HFFc6 (cell line): ENCODE results near the gene SRD5A2. TPM values are rescaled to one million over a fixed set of nuclear protein-coding genes. Genes with fewer than 3 reads are reported as not detected.
A peak's percentile ranks its signal among the peaks of the same experiment; 100 is the strongest.

Source experiments
- DNase-seq: peaks from one replicate; pipeline ENCODE4 v3.0.0-alpha.2; 2018
- H3K27ac Mint-ChIP-seq: 2 replicates; pipeline ENCODE4 v1.8.0; 2020; ENCODE audit warnings: mild to moderate bottlenecking, mixed read lengths
- H3K27me3 Mint-ChIP-seq: 2 replicates; pipeline ENCODE4 v1.8.0; 2021; ENCODE audit warnings: mild to moderate bottlenecking, moderate library complexity, mixed read lengths; ENCODE audit not compliant: insufficient read depth
- H3K36me3 Mint-ChIP-seq: 2 replicates; pipeline ENCODE4 v1.8.0; 2021; ENCODE audit warnings: low read depth, mixed read lengths
- H3K4me1 Mint-ChIP-seq: 2 replicates; pipeline ENCODE4 v1.8.0; 2020; ENCODE audit warnings: low read depth, mixed read lengths
- H3K4me3 Mint-ChIP-seq: 2 replicates; pipeline ENCODE4 v1.8.0; 2020; ENCODE audit warnings: mild to moderate bottlenecking, moderate library complexity, mixed read lengths
- H3K9me3 Mint-ChIP-seq: 2 replicates; pipeline ENCODE4 v1.8.0; 2020; ENCODE audit warnings: mild to moderate bottlenecking, mixed read lengths
- long read RNA-seq: library from polyadenylated mRNA; unstranded; transcript quantifications from one replicate; pipeline ENCODE4 v2.0.0, GENCODE V29; 2019
- total RNA-seq, 6 experiments: library from RNA; stranded (reverse); fragmentation: NEBNext Ultra II Directional; extraction: Animal tissue kit (Norgen Biotek cat#: 25700); gene quantifications; 2 replicates in 1 of 6; 3 replicates in 5 of 6; pipeline ENCODE4 v1.2.3, GENCODE V29; 2021
- TF ChIP-seq, protein P1 (sequence below): fragments of 200-600 bp; sonication (generic); IDR thresholded peaks from 2 replicates; pipeline ENCODE4 v1.5.0; 2021; ENCODE audit warnings: antibody characterized with exemption, mild to moderate bottlenecking

The SRD5A2 gene, protein sequence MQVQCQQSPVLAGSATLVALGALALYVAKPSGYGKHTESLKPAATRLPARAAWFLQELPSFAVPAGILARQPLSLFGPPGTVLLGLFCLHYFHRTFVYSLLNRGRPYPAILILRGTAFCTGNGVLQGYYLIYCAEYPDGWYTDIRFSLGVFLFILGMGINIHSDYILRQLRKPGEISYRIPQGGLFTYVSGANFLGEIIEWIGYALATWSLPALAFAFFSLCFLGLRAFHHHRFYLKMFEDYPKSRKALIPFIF
- total RNA-seq = not detected
- long read RNA-seq = 0 reads

DNA sequence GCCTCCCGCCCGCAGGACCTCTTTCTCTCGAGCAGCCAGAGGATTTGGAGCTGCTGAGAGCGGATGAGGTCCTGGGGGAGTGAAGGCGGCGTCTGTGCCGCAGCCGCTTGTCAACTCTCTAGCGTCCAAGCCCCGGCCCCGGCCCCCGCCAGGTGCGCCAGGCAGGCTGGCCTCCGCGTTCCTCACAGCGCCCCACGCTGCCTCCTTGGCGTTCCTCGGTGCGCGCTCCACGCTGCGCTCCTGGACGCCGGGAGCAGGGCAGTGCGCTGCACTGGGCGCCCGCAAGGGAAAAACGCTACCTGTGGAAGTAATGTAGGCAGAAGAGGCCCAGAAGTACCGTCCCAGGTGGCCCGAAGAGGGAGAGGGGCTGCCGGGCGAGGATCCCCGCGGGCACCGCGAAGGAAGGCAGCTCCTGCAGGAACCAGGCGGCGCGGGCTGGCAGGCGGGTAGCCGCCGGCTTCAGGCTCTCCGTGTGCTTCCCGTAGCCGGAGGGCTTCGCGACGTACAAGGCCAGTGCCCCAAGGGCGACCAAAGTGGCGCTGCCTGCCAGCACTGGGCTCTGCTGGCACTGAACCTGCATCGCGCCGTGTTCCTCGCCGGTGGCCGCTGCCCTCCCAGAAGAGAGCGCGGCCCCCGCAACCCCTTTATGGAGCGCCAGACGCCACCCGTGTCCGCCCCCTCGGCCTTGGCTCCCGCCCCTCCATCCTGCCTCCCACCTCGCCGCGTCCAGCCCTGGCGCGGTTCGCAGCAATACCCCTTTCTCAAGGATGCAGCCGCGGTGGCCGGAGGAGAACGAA lies at the start of gene SRD5A2:
TSS of gene SRD5A2 (minus strand) at position 618 of the 797 bp plus-strand sequence. CDS start at position 580, 38 bp downstream.
- DNase-seq = no peak
- Mint-ChIP-seq H3K27me3 (peaks cover 28% of the 10 kb centered on the region), H3K4me3 (no peak within 1 kb of the TSS), H3K36me3 (peaks cover 5% of the 10 kb centered on the region; the same call in 1 of the 2 replicates), H3K4me1 (no peaks in the 10 kb centered on the region), H3K27ac (no peak within 1 kb of the TSS), H3K9me3 (no peaks in the 10 kb centered on the region; the same call in 1 of the 2 replicates)
- TF ChIP-seq, protein P1, sequence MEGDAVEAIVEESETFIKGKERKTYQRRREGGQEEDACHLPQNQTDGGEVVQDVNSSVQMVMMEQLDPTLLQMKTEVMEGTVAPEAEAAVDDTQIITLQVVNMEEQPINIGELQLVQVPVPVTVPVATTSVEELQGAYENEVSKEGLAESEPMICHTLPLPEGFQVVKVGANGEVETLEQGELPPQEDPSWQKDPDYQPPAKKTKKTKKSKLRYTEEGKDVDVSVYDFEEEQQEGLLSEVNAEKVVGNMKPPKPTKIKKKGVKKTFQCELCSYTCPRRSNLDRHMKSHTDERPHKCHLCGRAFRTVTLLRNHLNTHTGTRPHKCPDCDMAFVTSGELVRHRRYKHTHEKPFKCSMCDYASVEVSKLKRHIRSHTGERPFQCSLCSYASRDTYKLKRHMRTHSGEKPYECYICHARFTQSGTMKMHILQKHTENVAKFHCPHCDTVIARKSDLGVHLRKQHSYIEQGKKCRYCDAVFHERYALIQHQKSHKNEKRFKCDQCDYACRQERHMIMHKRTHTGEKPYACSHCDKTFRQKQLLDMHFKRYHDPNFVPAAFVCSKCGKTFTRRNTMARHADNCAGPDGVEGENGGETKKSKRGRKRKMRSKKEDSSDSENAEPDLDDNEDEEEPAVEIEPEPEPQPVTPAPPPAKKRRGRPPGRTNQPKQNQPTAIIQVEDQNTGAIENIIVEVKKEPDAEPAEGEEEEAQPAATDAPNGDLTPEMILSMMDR = no peak

DNA sequence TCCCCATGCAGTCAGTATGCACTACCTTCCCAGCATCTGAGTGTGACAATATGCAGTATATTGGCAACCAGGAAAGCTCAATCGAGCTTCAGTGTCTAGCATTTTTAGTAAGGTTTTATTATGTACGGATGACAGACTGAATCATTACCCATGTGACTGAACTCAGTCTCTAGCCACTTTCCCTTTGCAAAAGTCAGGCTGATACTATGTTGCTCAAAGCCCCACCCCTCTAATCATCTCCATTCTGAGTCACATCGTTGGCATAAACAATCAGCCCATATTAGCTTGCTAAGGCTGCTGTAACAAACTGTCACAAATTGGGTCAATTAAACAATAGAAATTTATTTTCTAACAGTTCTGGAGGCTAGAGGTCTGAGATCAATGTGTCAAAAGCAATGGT lies 25.8 kb upstream of the SRD5A2 start:
- H3K4me3 Mint-ChIP-seq = no peak overlapping the region
- H3K27me3 Mint-ChIP-seq = no peaks in the 10 kb centered on the region; the same call in 1 of the 2 replicates

DNA sequence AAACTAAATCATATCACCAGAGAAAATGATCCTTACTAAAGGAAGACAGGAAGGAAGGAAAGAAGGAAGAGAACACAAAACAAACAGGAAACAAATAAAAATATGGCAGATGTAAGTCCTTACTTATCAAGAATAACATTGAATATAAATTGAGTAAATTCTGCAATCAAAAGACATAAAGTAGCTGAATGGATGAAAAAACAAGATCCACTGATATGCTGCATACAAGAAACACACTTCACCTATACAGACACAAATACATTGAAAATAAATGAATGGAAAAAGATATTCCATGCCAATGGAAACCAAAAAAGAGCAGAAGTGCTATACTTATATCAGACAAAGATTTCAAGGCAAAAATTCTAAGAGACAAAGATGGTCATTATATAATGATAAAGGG lies 18.0 kb upstream of the SRD5A2 start:
- H3K27me3 Mint-ChIP-seq = no peaks in the 10 kb centered on the region; the same call in 1 of the 2 replicates
- H3K4me1 Mint-ChIP-seq = no peaks in the 10 kb centered on the region
- no peaks in the 10 kb centered on the region for H3K36me3 Mint-ChIP-seq
- TF ChIP-seq, protein P1 = no peak
- H3K27ac Mint-ChIP-seq = no peak overlapping the region
- H3K9me3 Mint-ChIP-seq = peaks cover 10% of the 10 kb centered on the region; the same call in 1 of the 2 replicates
- no peak for DNase-seq
- no peak overlapping the region for H3K4me3 Mint-ChIP-seq

More for the DNA sequence above, 25.8 kb upstream of the SRD5A2 start:
- Mint-ChIP-seq H3K9me3 (no peaks in the 10 kb centered on the region; the same call in 1 of the 2 replicates), H3K27ac (no peak overlapping the region), H3K36me3 (no peaks in the 10 kb centered on the region), H3K4me1 (no peaks in the 10 kb centered on the region)
- TF ChIP-seq, protein P1 = no peak
- DNase-seq = peak; percentile 16

DNA sequence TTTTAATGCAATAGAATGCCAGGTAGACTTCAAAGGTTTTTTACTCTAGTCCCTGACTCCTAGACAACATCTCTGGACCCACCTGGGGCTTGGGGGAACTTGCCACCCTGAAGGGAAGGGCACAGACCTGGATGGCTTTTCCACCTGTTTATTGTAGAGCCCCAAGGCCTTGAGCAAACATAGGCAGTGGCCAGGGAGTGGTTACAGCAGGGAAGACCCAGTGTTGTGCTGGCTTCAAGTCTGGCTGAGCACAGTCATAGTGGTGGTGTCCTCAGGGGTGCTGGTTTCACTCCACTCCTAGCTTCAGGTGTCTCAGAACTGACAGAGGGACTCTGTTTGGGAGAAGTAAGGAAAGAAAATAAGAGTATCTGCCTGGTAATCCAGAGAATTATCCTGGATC lies 5.5 kb upstream of the SRD5A2 start:
- H3K4me3 Mint-ChIP-seq = no peak overlapping the region
- no peaks in the 10 kb centered on the region for H3K4me1 Mint-ChIP-seq
- DNase-seq = no peak
- no peaks in the 10 kb centered on the region; the same call in 1 of the 2 replicates for H3K9me3 Mint-ChIP-seq
- H3K27ac Mint-ChIP-seq = no peak overlapping the region
- TF ChIP-seq, protein P1 = no peak
- peaks cover 10% of the 10 kb centered on the region for H3K27me3 Mint-ChIP-seq
- peaks cover 2% of the 10 kb centered on the region; the same call in 1 of the 2 replicates for H3K36me3 Mint-ChIP-seq

DNA sequence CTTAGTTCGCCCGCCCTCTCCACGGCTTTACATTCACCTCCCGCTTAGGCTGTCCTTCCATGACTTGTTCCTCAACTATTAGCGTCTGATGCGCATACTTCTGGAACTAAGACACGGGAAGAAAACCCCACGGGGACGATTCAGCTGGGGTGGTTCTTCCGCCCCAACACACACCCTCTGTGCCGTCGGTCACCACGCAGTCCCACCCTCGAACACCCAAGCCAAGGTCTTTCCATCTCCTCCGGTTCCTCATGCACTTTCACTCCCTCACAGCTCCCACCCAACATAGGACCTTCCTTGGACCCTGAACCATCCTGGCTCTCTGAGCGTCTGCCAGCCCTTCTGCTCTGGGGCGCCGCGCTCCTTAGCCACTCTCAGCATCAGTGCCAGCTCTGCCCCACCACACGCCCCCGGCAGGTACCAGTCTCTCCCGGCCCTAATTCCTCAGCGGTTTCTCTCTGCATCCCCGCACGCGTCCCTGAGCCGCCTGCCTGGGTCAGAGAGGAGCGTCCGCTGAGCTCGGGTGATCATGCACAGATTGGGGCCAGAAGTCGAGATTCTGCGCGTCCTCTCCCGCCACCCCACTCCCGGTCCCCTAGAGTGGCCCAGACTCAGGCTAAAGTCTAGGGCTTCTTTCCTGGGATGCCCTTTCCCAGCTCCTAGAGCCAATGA lies 522 bp upstream of the SRD5A2 start:
- TF ChIP-seq, protein P1 = no peak
- H3K4me3 Mint-ChIP-seq = no peak overlapping the region
- peaks cover 5% of the 10 kb centered on the region; the same call in 1 of the 2 replicates for H3K36me3 Mint-ChIP-seq
- H3K27ac Mint-ChIP-seq = no peak overlapping the region
- no peak for DNase-seq
- H3K4me1 Mint-ChIP-seq = no peaks in the 10 kb centered on the region
- peaks cover 28% of the 10 kb centered on the region for H3K27me3 Mint-ChIP-seq
- H3K9me3 Mint-ChIP-seq = no peaks in the 10 kb centered on the region; the same call in 1 of the 2 replicates
